Inflammatory macrophage (primary cell): ENCODE results near the gene NNT.
"Not testable (repeated sequence)": the region's sequence is repeated elsewhere in the genome, so short reads cannot be mapped to it uniquely, and the experiment has no call there.

Source experiments
- DNase-seq, 2 donors: peaks; one replicate each; pipeline ENCODE4 v3.0.0-alpha.2; 2020 to 2022

The NNT gene

GRCh38 chr5:43674536-43674935, 71.6 kb downstream of the NNT start:
- no peak for DNase-seq

DNA sequence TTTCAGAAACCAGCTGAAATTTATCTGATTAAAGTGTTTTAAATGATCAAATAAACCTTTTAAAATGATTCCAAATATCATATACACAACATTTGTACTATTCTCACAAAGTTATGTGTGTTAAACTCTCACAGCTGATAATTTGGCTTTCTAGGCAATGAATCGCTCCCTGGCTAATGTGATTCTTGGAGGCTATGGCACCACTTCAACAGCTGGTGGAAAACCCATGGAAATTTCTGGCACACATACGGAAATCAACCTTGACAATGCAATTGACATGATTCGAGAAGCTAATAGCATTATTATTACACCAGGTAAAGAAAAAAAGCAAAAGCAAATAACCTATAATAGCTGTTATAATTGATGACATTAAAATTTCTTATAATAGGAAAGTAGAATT, 72.4 kb downstream of the NNT start:
- DNase-seq, result no peak

DNA sequence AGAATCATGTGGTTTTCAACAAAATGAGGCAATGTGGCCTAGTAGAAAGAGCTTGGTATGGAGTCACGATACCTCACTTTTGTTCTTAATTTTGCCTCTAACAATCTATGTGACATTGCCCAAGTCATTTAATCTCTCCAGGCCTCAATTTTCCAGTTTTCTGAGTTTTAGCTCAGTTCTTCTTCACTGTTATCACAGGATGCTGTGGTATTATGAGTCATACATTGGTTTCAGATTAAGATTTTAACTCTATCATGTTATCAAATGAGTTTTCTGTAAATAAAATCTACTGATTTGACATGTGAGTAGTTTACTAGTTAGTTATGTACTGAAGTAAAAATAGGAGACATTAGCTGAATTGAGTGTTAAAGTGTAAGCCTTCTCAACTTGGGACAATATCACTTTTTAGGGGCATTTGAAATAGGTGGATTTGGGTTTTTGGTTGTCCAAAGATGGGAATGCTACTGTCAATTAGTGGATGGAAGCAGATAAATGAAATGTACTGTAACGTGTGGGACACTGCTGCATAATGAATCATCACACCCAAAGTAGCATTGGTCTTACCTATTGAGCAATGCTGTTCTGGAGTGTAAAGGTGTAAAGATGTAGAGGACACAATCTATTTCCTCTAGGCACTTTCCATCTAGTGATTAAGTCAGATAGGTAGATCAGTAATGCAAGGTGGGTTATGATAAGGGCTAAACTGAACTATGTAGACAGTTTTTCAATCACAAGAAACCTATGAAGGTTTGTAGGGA, 73.3 kb downstream of the NNT start:
- no peak for DNase-seq

DNA sequence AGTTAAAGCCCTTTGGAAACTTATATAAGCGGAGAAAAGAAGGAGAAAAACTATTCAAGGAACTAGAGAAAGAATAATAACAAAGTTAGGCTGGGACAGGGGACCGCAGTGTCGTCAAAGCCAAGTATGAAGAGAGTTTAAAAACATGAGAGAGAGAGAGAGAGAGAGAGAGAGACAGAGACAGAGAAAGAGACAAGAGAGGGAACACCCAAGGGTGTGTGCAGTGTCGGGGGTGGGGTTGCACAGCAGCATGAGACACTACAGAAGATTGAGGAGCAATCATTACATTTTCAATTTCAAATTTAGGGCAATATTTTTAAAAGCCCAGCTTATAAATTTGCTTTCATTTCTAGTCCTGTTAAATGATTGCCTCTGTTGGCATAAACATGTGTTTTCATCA, 74.3 kb downstream of the NNT start:
- DNase-seq, result no peak

DNA sequence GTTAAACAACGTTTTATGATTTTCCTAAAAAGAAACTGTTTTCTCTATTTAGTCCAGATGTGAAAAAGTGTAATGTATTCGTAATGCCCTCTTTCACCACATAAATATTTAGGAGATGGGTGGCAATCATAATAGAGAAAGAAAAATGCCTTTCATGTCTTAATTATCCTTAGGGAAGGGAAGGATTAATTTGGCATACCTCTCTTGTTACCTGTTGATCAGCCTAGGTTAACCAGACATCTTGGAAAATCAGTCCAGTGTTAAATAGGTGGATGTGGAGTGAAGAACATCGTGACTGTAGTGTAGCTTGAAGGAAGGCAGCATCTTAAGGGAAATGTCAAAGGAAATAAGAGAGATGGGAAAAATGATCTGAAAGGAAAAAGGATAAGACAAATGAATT, 76.2 kb downstream of the NNT start:
- no peak for DNase-seq

- no peak for DNase-seq
These were observed 77.3 kb downstream of the NNT start for GRCh38 chr5:43680286-43680685.

DNA sequence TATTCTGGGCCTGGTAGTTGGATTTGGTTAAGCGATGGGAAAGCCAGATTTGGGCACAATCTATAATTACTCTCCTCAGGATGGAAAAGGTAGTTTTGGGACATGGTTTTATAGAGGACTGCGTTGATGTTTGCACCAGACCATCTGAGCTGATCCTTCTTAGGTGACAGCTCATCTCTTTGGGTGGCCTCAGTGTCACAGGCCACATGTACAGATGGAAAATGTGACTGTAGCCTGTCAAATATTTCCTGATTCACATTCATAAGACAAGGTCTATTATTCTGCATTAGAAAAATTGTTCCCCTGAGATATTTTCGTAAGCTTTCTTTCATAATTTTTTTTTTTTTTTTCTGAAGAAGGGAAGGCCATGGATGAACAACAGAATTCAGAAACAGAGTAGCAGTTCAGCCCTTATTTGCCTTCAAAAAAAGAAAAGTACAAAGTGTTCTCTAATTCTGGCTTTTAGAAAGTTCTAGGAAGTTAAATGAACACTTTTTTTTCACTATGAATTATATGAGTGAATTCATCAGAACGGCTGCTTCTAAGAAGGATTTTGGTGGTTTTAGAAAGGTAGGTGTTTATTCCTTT, 81.0 kb downstream of the NNT start:
- DNase-seq, result no peak

GRCh38 chr5:43685252-43685950, 82.4 kb downstream of the NNT start:
- no peak for DNase-seq

- no peak for DNase-seq
These were observed 84.3 kb downstream of the NNT start for GRCh38 chr5:43687275-43687674.

GRCh38 chr5:43691275-43691674, 88.3 kb downstream of the NNT start:
- no peak for DNase-seq

DNA sequence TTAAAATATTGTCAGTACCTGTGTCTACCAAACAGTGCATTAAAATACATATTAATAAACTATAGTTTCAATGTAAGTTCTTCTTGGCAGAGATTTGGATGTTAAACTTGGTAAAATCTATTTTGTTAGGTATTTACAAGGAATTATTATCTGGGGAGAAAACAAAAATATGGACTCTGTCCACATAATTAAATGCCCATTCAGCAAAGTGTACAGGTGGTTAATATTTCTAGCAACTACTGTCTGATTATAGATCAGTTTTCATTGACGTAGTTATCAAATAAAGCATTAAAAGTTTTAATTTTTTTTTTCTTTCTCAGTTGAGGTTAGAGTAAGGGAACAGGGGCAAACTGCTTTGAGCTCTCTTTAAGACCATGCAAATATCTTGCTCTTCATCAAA, 88.9 kb downstream of the NNT start:
- no peak for DNase-seq

DNA sequence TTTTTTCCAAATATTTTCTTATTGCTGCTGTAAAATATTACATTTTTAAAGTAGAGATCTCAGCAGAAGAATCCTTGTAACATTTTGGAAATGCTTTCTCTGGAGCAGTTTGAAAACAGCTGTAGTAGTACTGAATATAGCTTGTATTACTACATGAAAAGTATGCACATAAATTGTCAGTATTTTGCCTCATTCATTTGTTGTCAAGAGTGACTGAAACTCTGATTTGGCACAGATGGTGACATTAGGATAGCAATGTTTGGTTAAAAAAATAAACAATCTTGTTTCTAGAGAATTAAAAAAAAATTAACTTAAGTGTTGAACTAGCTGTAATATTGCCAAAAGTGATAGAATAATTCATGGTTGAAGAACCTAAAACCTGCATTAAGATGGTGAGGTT, 90.4 kb downstream of the NNT start:
- no peak for DNase-seq

DNA sequence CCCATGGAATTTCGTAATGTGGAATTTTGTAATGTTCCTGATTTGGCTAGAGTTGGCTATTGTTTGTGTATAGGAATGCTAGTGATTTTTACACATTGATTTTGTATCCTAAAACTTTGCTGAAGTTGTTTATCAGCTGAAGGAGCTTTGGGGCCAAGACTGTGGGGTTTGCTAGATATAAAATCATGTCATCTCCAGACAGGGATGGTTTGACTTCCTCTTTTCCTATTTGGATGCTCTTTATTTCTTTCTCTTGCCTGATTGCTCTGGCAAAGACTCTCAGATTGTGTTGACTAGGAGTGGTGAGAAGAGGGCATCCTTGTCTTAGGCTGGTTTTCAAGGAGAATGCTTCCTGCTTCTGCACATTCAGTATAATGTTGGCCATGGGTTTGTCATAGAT, 91.0 kb downstream of the NNT start:
- no peak for DNase-seq

- DNase-seq, result not testable (repeated sequence)
These were observed 93.5 kb downstream of the NNT start for GRCh38 chr5:43696444-43696843.

- no peak for DNase-seq
These were observed 96.9 kb downstream of the NNT start for GRCh38 chr5:43699910-43700309.

DNA sequence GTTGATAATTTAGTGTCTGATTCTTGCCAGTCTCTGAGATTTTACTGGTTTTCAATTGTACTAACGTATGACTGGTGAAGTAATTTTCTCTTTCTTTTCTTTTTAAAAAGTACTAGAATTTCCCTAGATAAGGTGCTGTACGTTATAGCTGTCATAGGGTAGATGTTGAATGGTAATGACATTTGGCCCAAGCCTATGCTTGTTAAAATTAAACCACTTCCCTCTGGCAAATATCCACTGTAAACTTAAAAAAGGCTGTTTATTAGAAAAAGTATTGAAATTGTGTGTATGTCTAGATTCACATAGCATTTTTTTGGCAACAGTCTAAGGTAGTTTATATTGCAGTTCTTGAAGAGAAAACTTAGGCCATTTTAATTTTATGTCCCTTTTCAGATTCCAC, 97.6 kb downstream of the NNT start:
- no peak for DNase-seq

GRCh38 chr5:43701227-43701626, 98.2 kb downstream of the NNT start:
- DNase-seq, result no peak

DNA sequence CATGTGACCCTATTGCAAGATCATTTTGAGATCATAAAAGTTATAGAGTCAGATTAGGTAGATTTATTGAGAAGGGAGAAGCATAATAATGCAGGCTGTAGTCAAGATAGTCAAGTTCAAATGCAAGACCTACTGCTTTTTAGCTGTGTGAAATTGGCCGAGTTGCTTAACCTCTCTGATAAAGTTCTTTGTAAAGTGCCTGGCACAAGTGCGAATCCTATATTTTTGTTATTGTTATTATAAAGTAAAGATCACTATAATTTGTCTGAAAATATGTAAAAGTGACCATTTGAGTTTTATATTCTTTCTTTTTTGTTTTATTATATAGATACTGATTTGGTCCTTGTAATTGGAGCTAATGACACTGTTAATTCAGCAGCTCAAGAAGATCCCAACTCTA, 99.3 kb downstream of the NNT start:
- no peak for DNase-seq

GRCh38 chr5:43702815-43703214, 99.8 kb downstream of the NNT start:
- DNase-seq, result no peak

DNA sequence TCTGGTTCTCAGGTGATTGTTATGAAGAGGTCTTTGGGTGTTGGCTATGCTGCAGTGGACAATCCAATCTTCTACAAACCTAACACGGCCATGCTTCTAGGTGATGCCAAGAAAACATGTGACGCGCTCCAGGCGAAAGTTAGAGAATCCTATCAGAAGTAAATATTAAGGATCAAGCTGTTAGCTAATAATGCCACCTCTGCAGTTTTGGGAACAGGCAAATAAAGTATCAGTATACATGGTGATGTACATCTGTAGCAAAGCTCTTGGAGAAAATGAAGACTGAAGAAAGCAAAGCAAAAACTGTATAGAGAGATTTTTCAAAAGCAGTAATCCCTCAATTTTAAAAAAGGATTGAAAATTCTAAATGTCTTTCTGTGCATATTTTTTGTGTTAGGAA, 101.3 kb downstream of the NNT start:
- no peak for DNase-seq

DNA sequence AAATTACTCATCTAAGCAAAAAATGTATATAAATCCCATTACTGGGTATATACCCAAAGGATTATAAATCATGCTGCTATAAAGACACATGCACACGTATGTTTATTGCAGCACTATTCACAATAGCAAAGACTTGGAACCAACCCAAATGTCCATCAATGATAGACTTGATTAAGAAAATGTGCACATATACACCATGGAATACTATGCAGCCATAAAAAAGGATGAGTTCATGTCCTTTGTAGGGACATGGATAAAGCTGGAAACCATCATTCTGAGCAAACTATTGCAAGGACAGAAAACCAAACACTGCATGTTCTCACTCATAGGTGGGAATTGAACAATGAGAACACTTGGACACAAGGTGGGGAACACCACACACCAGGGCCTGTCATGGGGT, 103.6 kb downstream of the NNT start:
- not testable (repeated sequence) for DNase-seq

DNA sequence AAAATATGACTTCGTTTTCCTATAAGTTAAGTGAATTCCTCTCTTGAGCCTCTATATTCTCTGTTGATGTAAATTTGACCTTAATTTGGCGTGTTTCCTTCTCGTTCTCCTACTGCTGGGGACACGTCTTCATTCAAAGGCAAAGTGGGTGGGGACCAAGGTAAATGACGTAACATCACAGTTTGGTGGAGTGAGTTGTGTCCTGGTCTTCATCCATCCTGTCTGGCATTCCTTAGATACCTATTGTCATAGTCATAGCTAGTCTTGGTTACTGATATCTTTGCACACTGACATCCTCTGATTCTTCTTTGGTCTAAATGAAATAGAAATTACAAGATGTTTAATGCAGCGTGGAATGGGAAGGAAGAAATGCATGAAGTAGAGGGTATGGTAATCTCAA, 108.5 kb downstream of the NNT start:
- DNase-seq, result no peak

DNA sequence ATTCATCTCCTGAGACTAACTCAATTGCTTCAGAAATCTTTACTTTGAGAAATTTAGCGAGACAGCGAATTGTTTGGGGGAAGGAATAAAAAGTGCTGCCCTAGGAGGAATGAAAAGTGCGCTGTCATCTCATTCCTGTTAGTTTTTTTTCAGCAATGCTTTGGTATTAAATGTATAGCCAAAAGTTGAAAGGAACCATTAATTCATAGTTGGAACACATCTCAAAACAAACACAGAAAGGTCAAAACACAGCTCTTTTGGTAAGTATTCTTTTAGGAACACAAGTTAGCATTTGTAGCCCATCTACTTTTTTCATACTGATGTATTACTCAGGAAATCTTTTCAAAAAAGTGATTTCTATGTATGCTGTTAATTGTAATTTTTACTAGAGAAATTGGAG, 109.1 kb downstream of the NNT start:
- DNase-seq, result no peak

GRCh38 chr5:43719783-43720182, 116.8 kb downstream of the NNT start:
- DNase-seq, result not testable (repeated sequence)
